MM.1S (cell line): Measurements from ENCODE around the gene TRAPPC10.

ENCODE experiments used
- CTCF ChIP-seq: fragments of 300-600 bp; sonication (generic); IDR thresholded peaks from 2 replicates; pipeline ENCODE4 v1.5.1; 2016; ENCODE audit warnings: antibody characterized with exemption, low read length, mixed read lengths
- EZH2 ChIP-seq: fragments of 300-600 bp; sonication (generic); optimal IDR thresholded peaks from 2 replicates; pipeline ENCODE3; 2017; ENCODE audit warnings: low read depth, mild to moderate bottlenecking, antibody characterized with exemption, low read length, mixed read lengths
- EZH2phosphoT487 ChIP-seq: fragments of 300-600 bp; sonication (generic); IDR thresholded peaks from 2 replicates; pipeline ENCODE4 v1.6.1; 2018; ENCODE audit warnings: antibody characterized with exemption, low read length

- TF ChIP-seq CTCF (no peak), EZH2 (no peak), EZH2phosphoT487 (no peak)
Observed at GRCh38 chr21:44043613-44044012, 31.5 kb downstream of the TRAPPC10 start.
